ENCODE measurements around the gene DAW1. TPM values are rescaled to one million over a fixed set of nuclear protein-coding genes. Genes with fewer than 3 reads are reported as not detected.
"Not testable (repeated sequence)": the region's sequence is repeated elsewhere in the genome, so short reads cannot be mapped to it uniquely, and the experiment has no call there.

Gene DAW1
- not detected for total RNA-seq

GRCh38 chr2:227871375-227871791, at the start of gene DAW1:
DAW1 (plus strand) TSS chr2:227871631; CDS start chr2:227871690, 59 bp downstream.
- DNase-seq (ENCODE audit: low read depth in 2 of 3, low spot score in 2 of 3), result peak in 2 of 3 donors; percentile 62 to 79

GRCh38 chr2:227822416-227823003, 48.9 kb upstream of the DAW1 start:
- DNase-seq (ENCODE audit: low read depth in 2 of 3, low spot score in 2 of 3), result no peak

- no peak for DNase-seq (ENCODE audit: low read depth in 2 of 3, low spot score in 2 of 3)
Measured at GRCh38 chr2:227823922-227824321, 47.5 kb upstream of the DAW1 start.

GRCh38 chr2:227824711-227825110, 46.7 kb upstream of the DAW1 start:
- no peak for DNase-seq (ENCODE audit: low read depth in 2 of 3, low spot score in 2 of 3)

GRCh38 chr2:227826019-227826521, 45.4 kb upstream of the DAW1 start:
- no peak for DNase-seq (ENCODE audit: low read depth in 2 of 3, low spot score in 2 of 3)

- DNase-seq (ENCODE audit: low read depth in 2 of 3, low spot score in 2 of 3), result no peak
Measured at GRCh38 chr2:227826563-227826962, 44.9 kb upstream of the DAW1 start.

- DNase-seq (ENCODE audit: low read depth in 2 of 3, low spot score in 2 of 3), result no peak
Measured at GRCh38 chr2:227827143-227827542, 44.3 kb upstream of the DAW1 start.

- no peak for DNase-seq (ENCODE audit: low read depth in 2 of 3, low spot score in 2 of 3)
Measured at GRCh38 chr2:227828477-227828912, 42.9 kb upstream of the DAW1 start.

GRCh38 chr2:227829337-227829736, 42.1 kb upstream of the DAW1 start:
- no peak for DNase-seq (ENCODE audit: low read depth in 2 of 3, low spot score in 2 of 3)

- DNase-seq (ENCODE audit: low read depth in 2 of 3, low spot score in 2 of 3), result no peak
Measured at GRCh38 chr2:227834423-227834822, 37.0 kb upstream of the DAW1 start.

- no peak for DNase-seq (ENCODE audit: low read depth in 2 of 3, low spot score in 2 of 3)
Measured at GRCh38 chr2:227834916-227835650, 36.3 kb upstream of the DAW1 start.

GRCh38 chr2:227839339-227840129, 31.9 kb upstream of the DAW1 start:
- not testable (repeated sequence) for DNase-seq (ENCODE audit: low read depth in 2 of 3, low spot score in 2 of 3)

- DNase-seq (ENCODE audit: low read depth in 2 of 3, low spot score in 2 of 3), result no peak
Measured at GRCh38 chr2:227846831-227847230, 24.6 kb upstream of the DAW1 start.

- no peak for DNase-seq (ENCODE audit: low read depth in 2 of 3, low spot score in 2 of 3)
Measured at GRCh38 chr2:227848146-227848545, 23.3 kb upstream of the DAW1 start.

- DNase-seq (ENCODE audit: low read depth in 2 of 3, low spot score in 2 of 3), result no peak
Measured at GRCh38 chr2:227848586-227848985, 22.8 kb upstream of the DAW1 start.

GRCh38 chr2:227849906-227850305, 21.5 kb upstream of the DAW1 start:
- no peak for DNase-seq (ENCODE audit: low read depth in 2 of 3, low spot score in 2 of 3)

GRCh38 chr2:227853204-227853629, 18.2 kb upstream of the DAW1 start:
- no peak for DNase-seq (ENCODE audit: low read depth in 2 of 3, low spot score in 2 of 3)

GRCh38 chr2:227853765-227854271, 17.6 kb upstream of the DAW1 start:
- no peak for DNase-seq (ENCODE audit: low read depth in 2 of 3, low spot score in 2 of 3)

- no peak for DNase-seq (ENCODE audit: low read depth in 2 of 3, low spot score in 2 of 3)
Measured at GRCh38 chr2:227855440-227855839, 16.0 kb upstream of the DAW1 start.

GRCh38 chr2:227856697-227857096, 14.7 kb upstream of the DAW1 start:
- DNase-seq (ENCODE audit: low read depth in 2 of 3, low spot score in 2 of 3), result no peak

GRCh38 chr2:227860221-227860641, 11.2 kb upstream of the DAW1 start:
- no peak for DNase-seq (ENCODE audit: low read depth in 2 of 3, low spot score in 2 of 3)

Measured in hematopoietic multipotent progenitor cell (in vitro differentiated cells).